Stomach (tissue), 4 donors: ENCODE measurements around the gene AFAP1.

Experiments used
- POLR2AphosphoS5 ChIP-seq, 3 donors: sonication (generic); formaldehyde crosslinking; IDR thresholded peaks; one replicate each; pipeline ENCODE4 v1.6.1; 2016; ENCODE audit warnings: antibody characterized with exemption in 3 of 3
- TF ChIP-seq, protein P1 (sequence below), 7 experiments: fragments of 450-650 bp in 4 of 7; fragments of 200-600 bp in 3 of 7; sonication (generic) in 3 of 7; IDR thresholded peaks; one replicate each; pipeline ENCODE4 v1.5.1; 2016 to 2019; ENCODE audit warnings: antibody characterized with exemption in 7 of 7, control low read depth in 2 of 7, mild to moderate bottlenecking in 1 of 7

DNA sequence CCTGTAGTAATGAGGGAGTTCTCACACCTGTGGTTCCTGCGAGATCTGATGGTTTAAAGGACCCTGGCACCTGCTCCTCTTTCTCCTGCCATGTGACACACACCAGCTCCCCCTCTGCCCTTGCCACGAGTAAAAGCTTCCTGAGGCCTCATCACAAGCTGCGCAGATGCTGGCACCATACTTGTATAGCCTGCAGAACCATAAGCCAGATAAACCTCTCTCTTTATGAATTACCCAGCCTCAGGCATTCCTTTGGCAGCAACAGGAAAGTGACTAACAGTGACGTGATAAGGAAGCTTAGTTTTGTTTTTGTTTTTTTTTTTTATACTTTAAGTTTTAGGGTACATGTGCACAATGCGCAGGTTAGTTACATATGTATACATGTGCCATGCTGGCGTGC is 130.9 kb downstream of the AFAP1 start:
- TF ChIP-seq, protein P1, sequence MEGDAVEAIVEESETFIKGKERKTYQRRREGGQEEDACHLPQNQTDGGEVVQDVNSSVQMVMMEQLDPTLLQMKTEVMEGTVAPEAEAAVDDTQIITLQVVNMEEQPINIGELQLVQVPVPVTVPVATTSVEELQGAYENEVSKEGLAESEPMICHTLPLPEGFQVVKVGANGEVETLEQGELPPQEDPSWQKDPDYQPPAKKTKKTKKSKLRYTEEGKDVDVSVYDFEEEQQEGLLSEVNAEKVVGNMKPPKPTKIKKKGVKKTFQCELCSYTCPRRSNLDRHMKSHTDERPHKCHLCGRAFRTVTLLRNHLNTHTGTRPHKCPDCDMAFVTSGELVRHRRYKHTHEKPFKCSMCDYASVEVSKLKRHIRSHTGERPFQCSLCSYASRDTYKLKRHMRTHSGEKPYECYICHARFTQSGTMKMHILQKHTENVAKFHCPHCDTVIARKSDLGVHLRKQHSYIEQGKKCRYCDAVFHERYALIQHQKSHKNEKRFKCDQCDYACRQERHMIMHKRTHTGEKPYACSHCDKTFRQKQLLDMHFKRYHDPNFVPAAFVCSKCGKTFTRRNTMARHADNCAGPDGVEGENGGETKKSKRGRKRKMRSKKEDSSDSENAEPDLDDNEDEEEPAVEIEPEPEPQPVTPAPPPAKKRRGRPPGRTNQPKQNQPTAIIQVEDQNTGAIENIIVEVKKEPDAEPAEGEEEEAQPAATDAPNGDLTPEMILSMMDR (IDR thresholded peaks at IDR 0.05): no peak
- TF ChIP-seq POLR2AphosphoS5 (IDR thresholded peaks at IDR 0.05): no peak
